Neural cell (in vitro differentiated cells): ENCODE data around the gene SEC11C. TPM values are rescaled to one million over a fixed set of nuclear protein-coding genes. Genes with fewer than 3 reads are reported as not detected.

ENCODE experiments used
- H2AFZ ChIP-seq: fragments of 200-600, 300-800 bp; sonication (generic), shearing (Covaris generic); 2 replicates; pipeline ENCODE4 v1.6.0; 2014; ENCODE audit warnings: low read depth, mild to moderate bottlenecking, antibody characterized with exemption, low read length, moderate library complexity
- H3F3A ChIP-seq: fragments of 200-600 bp; shearing (Covaris generic); 2 replicates; pipeline ENCODE4 v1.6.1; 2016; ENCODE audit warnings: mild to moderate bottlenecking, moderate library complexity, mixed read lengths, antibody characterized with exemption, low read length; ENCODE audit not compliant: insufficient read depth, poor library complexity, severe bottlenecking
- H3K27ac ChIP-seq: fragments of 200-600, 300-800 bp; sonication (generic), shearing (Covaris generic); 2 replicates; pipeline ENCODE4 v1.5.1; 2014; ENCODE audit warnings: mild to moderate bottlenecking, low read length, moderate library complexity
- H3K27me3 ChIP-seq: fragments of 300-800, 200-600 bp; sonication (generic), shearing (Covaris generic); 2 replicates; pipeline ENCODE4 v1.6.0; 2014; ENCODE audit warnings: mild to moderate bottlenecking, low read depth, low read length, moderate library complexity; ENCODE audit not compliant: insufficient read depth
- H3K36me3 ChIP-seq: fragments of 300-800, 200-600 bp; sonication (generic), shearing (Covaris generic); 2 replicates; pipeline ENCODE4 v1.5.1; 2014; ENCODE audit warnings: mild to moderate bottlenecking, antibody characterized with exemption, low read length, moderate library complexity; ENCODE audit not compliant: insufficient read depth
- H3K4me2 ChIP-seq: fragments of 300-800, 200-600 bp; sonication (generic), shearing (Covaris generic); 2 replicates; pipeline ENCODE4 v1.6.0; 2014; ENCODE audit warnings: mild to moderate bottlenecking, low read length
- H3K4me3 ChIP-seq: fragments of 300-800, 200-600 bp; sonication (generic), shearing (Covaris generic); 2 replicates; pipeline ENCODE4 v1.5.1; 2014; ENCODE audit warnings: mild to moderate bottlenecking, low read length, moderate library complexity
- H3K79me2 ChIP-seq: fragments of 200-600 bp; shearing (Covaris generic); replicated peaks from 2 replicates; pipeline ENCODE4 v1.6.0; 2014; ENCODE audit warnings: mild to moderate bottlenecking, low read length, moderate library complexity; ENCODE audit not compliant: insufficient read depth
- H3K9ac ChIP-seq: fragments of 300-800, 200-600 bp; sonication (generic), shearing (Covaris generic); 2 replicates; pipeline ENCODE4 v1.6.1; 2016; ENCODE audit warnings: mild to moderate bottlenecking, low read length, mixed read lengths
- H3K9me2 ChIP-seq: fragments of 200-600 bp; shearing (Covaris generic); 2 replicates; pipeline ENCODE4 v1.6.1; 2016; ENCODE audit warnings: mild to moderate bottlenecking, low read length, mixed read lengths; ENCODE audit not compliant: insufficient read depth
- H3K9me3 ChIP-seq: fragments of 200-600, 300-800 bp; sonication (generic), shearing (Covaris generic); 2 replicates; pipeline ENCODE4 v1.6.1; 2016; ENCODE audit warnings: mild to moderate bottlenecking, mixed run types, low read length, moderate library complexity, mixed read lengths
- H4K20me1 ChIP-seq: fragments of 200-600 bp; shearing (Covaris generic); 2 replicates; pipeline ENCODE4 v1.6.1; 2016; ENCODE audit warnings: mild to moderate bottlenecking, mixed run types; ENCODE audit not compliant: insufficient read depth
- EP300 ChIP-seq: fragments of 450-650 bp; conservative IDR thresholded peaks from 2 replicates; pipeline ENCODE4 v1.6.1; 2014; ENCODE audit warnings: antibody characterized with exemption, mild to moderate bottlenecking, moderate library complexity; ENCODE audit not compliant: poor library complexity, severe bottlenecking
- EZH2 ChIP-seq: fragments of 200-600, 300-800 bp; shearing (Covaris generic), sonication (generic); IDR thresholded peaks from 2 replicates; pipeline ENCODE4 v1.6.1; 2014; ENCODE audit warnings: antibody characterized with exemption, low read length, borderline replicate concordance, mild to moderate bottlenecking; ENCODE audit not compliant: insufficient read depth, poor library complexity, severe bottlenecking
- MXI1 ChIP-seq: fragments of 450-650 bp; conservative IDR thresholded peaks from 2 replicates; pipeline ENCODE4 v1.6.1; 2014; ENCODE audit warnings: antibody characterized with exemption, mild to moderate bottlenecking; ENCODE audit not compliant: poor library complexity, severe bottlenecking
- POLR2AphosphoS5 ChIP-seq: IDR thresholded peaks from 2 replicates; pipeline ENCODE4 v1.6.1; 2012
- RAD21 ChIP-seq: fragments of 450-650 bp; conservative IDR thresholded peaks from 2 replicates; pipeline ENCODE4 v1.6.1; 2014; ENCODE audit warnings: antibody characterized with exemption, mild to moderate bottlenecking, moderate library complexity
- SMC3 ChIP-seq: fragments of 450-650 bp; conservative IDR thresholded peaks from 2 replicates; pipeline ENCODE4 v1.6.1; 2014; ENCODE audit warnings: antibody characterized with exemption, mild to moderate bottlenecking, moderate library complexity; ENCODE audit not compliant: poor library complexity
- TAF1 ChIP-seq: IDR thresholded peaks from 2 replicates; pipeline ENCODE4 v1.6.1; 2012; ENCODE audit warnings: low read depth
- polyA plus RNA-seq: library from polyadenylated mRNA; depleted of rRNA; stranded (reverse); fragments of >200 nt; gene quantifications from 2 replicates; pipeline ENCODE4 v1.2.3, GENCODE V29; 2014
- TF ChIP-seq, protein P1 (sequence below): IDR thresholded peaks from 2 replicates; pipeline ENCODE4 v1.6.1; 2012; ENCODE audit warnings: borderline replicate concordance
- TF ChIP-seq, protein P2 (sequence below): fragments of 450-650 bp; IDR thresholded peaks from 2 replicates; pipeline ENCODE4 v1.5.1; 2014; ENCODE audit warnings: antibody characterized with exemption, mild to moderate bottlenecking, moderate library complexity; ENCODE audit not compliant: poor library complexity, severe bottlenecking

SEC11C gene
- polyA plus RNA-seq, 1 donor from 2014 or later, result 211 TPM

DNA sequence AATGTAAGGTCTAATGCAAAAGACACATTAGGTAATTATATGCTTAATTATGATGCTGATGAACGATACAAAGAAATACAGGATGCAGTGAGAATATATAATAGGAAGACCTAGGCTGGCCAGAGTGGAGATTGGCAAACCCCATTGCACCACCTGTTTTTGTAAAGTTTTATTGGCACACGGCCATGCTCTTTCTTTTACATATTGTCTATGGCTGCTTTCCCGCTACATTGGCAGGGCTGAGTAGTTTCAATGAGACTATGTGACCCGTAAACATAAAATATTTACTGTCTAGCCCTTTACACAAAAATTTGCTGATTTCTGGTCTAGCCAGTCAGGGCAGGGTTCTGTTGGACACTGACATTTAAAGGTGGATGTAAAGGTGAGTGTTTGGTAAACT, 5.4 kb downstream of the SEC11C start:
- no peaks in the 10 kb centered on the region for H3K27me3 ChIP-seq
- no peak overlapping the region for H2AFZ ChIP-seq
- peaks cover 26% of the 10 kb centered on the region for H3K79me2 ChIP-seq
- H3K4me2 ChIP-seq, result no peak overlapping the region
- H3K36me3 ChIP-seq, result no peaks in the 10 kb centered on the region
- no peaks in the 10 kb centered on the region for H3K9me3 ChIP-seq
- no peaks in the 10 kb centered on the region for H3F3A ChIP-seq
- TF ChIP-seq EZH2, result no peak
- no peak for TF ChIP-seq POLR2AphosphoS5
- TF ChIP-seq SMC3, result no peak
- no peak for TF ChIP-seq TAF1
- TF ChIP-seq, protein P1, sequence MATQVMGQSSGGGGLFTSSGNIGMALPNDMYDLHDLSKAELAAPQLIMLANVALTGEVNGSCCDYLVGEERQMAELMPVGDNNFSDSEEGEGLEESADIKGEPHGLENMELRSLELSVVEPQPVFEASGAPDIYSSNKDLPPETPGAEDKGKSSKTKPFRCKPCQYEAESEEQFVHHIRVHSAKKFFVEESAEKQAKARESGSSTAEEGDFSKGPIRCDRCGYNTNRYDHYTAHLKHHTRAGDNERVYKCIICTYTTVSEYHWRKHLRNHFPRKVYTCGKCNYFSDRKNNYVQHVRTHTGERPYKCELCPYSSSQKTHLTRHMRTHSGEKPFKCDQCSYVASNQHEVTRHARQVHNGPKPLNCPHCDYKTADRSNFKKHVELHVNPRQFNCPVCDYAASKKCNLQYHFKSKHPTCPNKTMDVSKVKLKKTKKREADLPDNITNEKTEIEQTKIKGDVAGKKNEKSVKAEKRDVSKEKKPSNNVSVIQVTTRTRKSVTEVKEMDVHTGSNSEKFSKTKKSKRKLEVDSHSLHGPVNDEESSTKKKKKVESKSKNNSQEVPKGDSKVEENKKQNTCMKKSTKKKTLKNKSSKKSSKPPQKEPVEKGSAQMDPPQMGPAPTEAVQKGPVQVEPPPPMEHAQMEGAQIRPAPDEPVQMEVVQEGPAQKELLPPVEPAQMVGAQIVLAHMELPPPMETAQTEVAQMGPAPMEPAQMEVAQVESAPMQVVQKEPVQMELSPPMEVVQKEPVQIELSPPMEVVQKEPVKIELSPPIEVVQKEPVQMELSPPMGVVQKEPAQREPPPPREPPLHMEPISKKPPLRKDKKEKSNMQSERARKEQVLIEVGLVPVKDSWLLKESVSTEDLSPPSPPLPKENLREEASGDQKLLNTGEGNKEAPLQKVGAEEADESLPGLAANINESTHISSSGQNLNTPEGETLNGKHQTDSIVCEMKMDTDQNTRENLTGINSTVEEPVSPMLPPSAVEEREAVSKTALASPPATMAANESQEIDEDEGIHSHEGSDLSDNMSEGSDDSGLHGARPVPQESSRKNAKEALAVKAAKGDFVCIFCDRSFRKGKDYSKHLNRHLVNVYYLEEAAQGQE, result no peak
- no peak for TF ChIP-seq MXI1
- TF ChIP-seq, protein P2, sequence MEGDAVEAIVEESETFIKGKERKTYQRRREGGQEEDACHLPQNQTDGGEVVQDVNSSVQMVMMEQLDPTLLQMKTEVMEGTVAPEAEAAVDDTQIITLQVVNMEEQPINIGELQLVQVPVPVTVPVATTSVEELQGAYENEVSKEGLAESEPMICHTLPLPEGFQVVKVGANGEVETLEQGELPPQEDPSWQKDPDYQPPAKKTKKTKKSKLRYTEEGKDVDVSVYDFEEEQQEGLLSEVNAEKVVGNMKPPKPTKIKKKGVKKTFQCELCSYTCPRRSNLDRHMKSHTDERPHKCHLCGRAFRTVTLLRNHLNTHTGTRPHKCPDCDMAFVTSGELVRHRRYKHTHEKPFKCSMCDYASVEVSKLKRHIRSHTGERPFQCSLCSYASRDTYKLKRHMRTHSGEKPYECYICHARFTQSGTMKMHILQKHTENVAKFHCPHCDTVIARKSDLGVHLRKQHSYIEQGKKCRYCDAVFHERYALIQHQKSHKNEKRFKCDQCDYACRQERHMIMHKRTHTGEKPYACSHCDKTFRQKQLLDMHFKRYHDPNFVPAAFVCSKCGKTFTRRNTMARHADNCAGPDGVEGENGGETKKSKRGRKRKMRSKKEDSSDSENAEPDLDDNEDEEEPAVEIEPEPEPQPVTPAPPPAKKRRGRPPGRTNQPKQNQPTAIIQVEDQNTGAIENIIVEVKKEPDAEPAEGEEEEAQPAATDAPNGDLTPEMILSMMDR, result no peak
- TF ChIP-seq RAD21, result no peak
- TF ChIP-seq EP300, result no peak
- H3K4me3 ChIP-seq, result no peak overlapping the region
- no peak overlapping the region for H3K9ac ChIP-seq
- H3K27ac ChIP-seq, result no peak overlapping the region
- H4K20me1 ChIP-seq, result no peaks in the 10 kb centered on the region
- H3K9me2 ChIP-seq, result no peaks in the 10 kb centered on the region

DNA sequence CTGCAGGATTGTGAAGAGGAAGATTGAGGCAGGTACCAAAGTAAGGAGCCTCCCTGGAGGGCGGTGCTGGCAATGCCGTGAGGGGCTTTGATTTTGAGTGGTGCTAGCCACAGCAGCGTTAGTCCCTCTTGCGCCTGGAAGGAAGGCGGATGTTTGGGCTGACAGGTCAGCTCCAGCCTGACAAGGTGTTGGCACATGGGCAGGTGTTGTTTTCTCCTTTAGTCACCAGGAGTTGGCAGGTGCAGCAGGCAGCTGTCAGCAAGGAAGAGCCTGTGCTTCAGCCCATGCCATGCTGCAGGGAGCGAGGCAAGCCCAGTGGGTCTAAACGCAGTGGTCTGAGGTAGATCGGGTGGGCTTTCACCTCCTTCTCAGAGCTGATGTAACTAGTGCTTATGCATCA, 8.5 kb downstream of the SEC11C start:
- Histone ChIP-seq H3K79me2 (peaks cover 24% of the 10 kb centered on the region), H3K36me3 (no peaks in the 10 kb centered on the region), H2AFZ (no peak overlapping the region), H4K20me1 (no peaks in the 10 kb centered on the region), H3K9ac (no peak overlapping the region), H3F3A (no peaks in the 10 kb centered on the region), H3K27ac (no peak overlapping the region), H3K9me3 (no peaks in the 10 kb centered on the region), H3K27me3 (no peaks in the 10 kb centered on the region), H3K4me3 (no peak overlapping the region), H3K4me2 (no peak overlapping the region), H3K9me2 (no peaks in the 10 kb centered on the region)
- TF ChIP-seq RAD21 (no peak), EP300 (no peak), EZH2 (no peak), POLR2AphosphoS5 (no peak), MXI1 (no peak), TAF1 (no peak), SMC3 (no peak)
- TF ChIP-seq, protein P1, result no peak
- TF ChIP-seq, protein P2, result no peak
